Chondrocyte (in vitro differentiated cells): ENCODE results near the gene KAZN. TPM values are rescaled to one million over a fixed set of nuclear protein-coding genes. Genes with fewer than 3 reads are reported as not detected.
A peak's percentile ranks its signal among the peaks of the same experiment; 100 is the strongest.

Experiments used
- DNase-seq: peaks from one replicate; pipeline ENCODE4 v3.0.0; 2021; ENCODE audit warnings: mixed read lengths, low spot score
- H3K27ac Mint-ChIP-seq: one replicate; pipeline ENCODE4 v1.8.0; 2021; ENCODE audit warnings: mild to moderate bottlenecking, moderate library complexity, mixed read lengths; ENCODE audit not compliant: unreplicated experiment
- H3K27me3 Mint-ChIP-seq: 2 replicates; pipeline ENCODE4 v1.8.0; 2021; ENCODE audit warnings: low read depth, mixed read lengths
- H3K36me3 Mint-ChIP-seq: 2 replicates; pipeline ENCODE4 v1.8.0; 2021; ENCODE audit warnings: low read depth, mixed read lengths
- H3K4me1 Mint-ChIP-seq: 2 replicates; pipeline ENCODE4 v1.8.0; 2021; ENCODE audit warnings: low read depth, mild to moderate bottlenecking, mixed read lengths
- H3K4me3 Mint-ChIP-seq: one replicate; pipeline ENCODE4 v1.8.0; 2021; ENCODE audit warnings: mild to moderate bottlenecking, moderate library complexity, mixed read lengths; ENCODE audit not compliant: unreplicated experiment
- H3K9me3 Mint-ChIP-seq: 2 replicates; pipeline ENCODE4 v1.8.0; 2021; ENCODE audit warnings: low read depth, mixed read lengths
- total RNA-seq: library from RNA; stranded (reverse); gene quantifications from 3 replicates; pipeline ENCODE4 v1.2.1, GENCODE V29; 2021
- TF ChIP-seq, protein P1 (sequence below): fragments of 200-600 bp; sonication (generic); IDR thresholded peaks from 2 replicates; pipeline ENCODE4 v1.5.0; 2021; ENCODE audit warnings: antibody characterized with exemption, mild to moderate bottlenecking, moderate library complexity

The KAZN gene
- total RNA-seq, 1 donor from 2014 or later: 29.6 TPM

DNA sequence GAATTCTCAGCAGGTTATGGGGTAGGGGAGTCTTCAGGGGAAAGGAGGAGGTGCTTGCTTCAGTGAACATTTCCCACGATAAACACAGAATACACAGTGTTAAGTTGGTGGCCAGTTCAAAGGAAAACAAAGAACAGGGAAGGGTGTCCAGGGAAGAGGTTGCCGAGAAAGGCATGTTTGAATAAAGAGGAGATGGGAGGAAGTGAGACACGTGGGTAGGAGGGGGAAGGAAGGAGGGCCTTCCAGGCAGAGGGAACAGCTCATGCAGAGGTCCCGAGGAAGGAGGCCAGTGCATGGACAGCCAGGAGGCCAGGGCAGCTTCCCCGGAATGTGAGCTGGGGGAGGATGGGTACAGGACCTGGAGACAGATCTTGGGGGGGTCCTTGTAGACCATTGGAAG lies 424.7 kb downstream of the KAZN start:
- DNase-seq: no peak
- peaks cover 2% of the 10 kb centered on the region for H3K36me3 Mint-ChIP-seq
- H3K27ac Mint-ChIP-seq: peak overlapping the region; percentile 81
- H3K27me3 Mint-ChIP-seq: no peaks in the 10 kb centered on the region
- no peak overlapping the region for H3K4me3 Mint-ChIP-seq
- TF ChIP-seq, protein P1, sequence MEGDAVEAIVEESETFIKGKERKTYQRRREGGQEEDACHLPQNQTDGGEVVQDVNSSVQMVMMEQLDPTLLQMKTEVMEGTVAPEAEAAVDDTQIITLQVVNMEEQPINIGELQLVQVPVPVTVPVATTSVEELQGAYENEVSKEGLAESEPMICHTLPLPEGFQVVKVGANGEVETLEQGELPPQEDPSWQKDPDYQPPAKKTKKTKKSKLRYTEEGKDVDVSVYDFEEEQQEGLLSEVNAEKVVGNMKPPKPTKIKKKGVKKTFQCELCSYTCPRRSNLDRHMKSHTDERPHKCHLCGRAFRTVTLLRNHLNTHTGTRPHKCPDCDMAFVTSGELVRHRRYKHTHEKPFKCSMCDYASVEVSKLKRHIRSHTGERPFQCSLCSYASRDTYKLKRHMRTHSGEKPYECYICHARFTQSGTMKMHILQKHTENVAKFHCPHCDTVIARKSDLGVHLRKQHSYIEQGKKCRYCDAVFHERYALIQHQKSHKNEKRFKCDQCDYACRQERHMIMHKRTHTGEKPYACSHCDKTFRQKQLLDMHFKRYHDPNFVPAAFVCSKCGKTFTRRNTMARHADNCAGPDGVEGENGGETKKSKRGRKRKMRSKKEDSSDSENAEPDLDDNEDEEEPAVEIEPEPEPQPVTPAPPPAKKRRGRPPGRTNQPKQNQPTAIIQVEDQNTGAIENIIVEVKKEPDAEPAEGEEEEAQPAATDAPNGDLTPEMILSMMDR: no peak
- H3K9me3 Mint-ChIP-seq: no peaks in the 10 kb centered on the region
- H3K4me1 Mint-ChIP-seq: peaks cover 41% of the 10 kb centered on the region

DNA sequence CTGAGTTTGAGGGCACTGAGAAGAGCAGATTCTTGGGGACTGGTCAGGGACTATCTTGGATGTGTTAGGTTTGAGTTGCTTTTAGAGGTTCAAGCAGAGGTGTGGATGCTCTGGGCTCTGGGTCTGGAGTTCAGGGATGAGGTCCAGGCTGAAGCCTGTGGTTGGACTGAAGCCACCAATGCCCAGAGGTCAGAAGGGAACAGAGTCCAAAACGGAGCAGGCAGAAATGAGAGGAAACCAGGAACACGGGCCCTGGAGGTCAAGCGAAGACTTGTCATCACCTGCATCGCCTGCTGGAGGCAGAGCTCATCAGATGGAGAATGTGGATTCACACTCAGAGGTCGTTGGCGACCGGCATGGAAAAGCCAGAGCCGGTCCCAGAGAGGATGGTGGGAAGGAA lies 425.5 kb downstream of the KAZN start:
- Mint-ChIP-seq H3K36me3 (peaks cover 2% of the 10 kb centered on the region), H3K4me1 (peaks cover 49% of the 10 kb centered on the region), H3K9me3 (no peaks in the 10 kb centered on the region), H3K27me3 (no peaks in the 10 kb centered on the region), H3K27ac (peak overlapping the region; percentile 62), H3K4me3 (no peak overlapping the region)
- TF ChIP-seq, protein P1: no peak
- DNase-seq: no peak

DNA sequence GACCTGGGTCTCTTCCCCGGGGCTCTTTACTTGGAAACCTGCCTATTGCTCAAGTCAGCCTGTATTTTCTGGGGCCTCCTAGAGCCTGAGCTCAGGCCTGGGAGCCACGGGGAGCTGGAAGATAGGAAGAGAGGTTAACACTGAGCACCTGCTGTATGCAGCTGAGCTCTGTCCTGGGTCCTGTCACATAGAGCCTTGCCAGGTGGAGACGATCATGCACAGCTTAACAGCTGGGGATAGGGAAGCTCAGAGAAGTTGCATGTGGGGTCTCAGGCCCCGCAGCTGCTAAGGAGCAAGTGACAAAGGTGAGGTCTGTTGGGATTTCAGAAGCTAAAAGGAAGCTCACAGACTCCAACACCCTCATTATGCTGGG lies 427.6 kb downstream of the KAZN start:
- H3K4me3 Mint-ChIP-seq: no peak overlapping the region
- no peaks in the 10 kb centered on the region for H3K27me3 Mint-ChIP-seq
- H3K36me3 Mint-ChIP-seq: peaks cover 2% of the 10 kb centered on the region
- H3K9me3 Mint-ChIP-seq: no peaks in the 10 kb centered on the region
- no peak for DNase-seq
- TF ChIP-seq, protein P1: no peak
- peaks cover 52% of the 10 kb centered on the region for H3K4me1 Mint-ChIP-seq
- H3K27ac Mint-ChIP-seq: no peak overlapping the region

DNA sequence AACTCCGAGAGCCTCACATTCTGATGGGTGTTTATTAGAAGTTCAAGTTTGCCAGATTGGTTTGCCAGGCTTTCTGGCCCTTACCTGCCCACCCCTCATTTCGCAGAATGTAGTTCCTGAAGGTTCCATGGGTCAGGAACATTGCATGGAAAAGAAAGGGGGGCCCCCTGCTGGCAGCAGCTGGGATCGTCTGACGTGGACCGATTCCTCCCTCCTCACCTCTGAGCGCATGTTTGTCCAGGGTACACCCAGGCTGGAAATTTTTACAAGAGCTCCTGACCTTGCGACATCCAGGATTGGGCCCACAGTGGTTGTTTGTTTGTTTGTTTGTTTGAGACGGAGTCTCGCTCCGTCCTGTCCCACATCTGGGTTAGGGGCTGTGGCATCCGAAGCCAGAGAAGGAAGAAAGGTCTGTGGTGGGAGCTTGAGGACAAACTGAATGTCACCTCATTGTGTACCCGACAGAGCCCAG lies 429.1 kb downstream of the KAZN start:
- Mint-ChIP-seq H3K9me3 (no peaks in the 10 kb centered on the region), H3K27me3 (no peaks in the 10 kb centered on the region), H3K36me3 (peaks cover 2% of the 10 kb centered on the region), H3K4me1 (peaks cover 48% of the 10 kb centered on the region), H3K4me3 (no peak overlapping the region), H3K27ac (peak overlapping the region; percentile 87)
- TF ChIP-seq, protein P1: peak; percentile 99
- no peak for DNase-seq

DNA sequence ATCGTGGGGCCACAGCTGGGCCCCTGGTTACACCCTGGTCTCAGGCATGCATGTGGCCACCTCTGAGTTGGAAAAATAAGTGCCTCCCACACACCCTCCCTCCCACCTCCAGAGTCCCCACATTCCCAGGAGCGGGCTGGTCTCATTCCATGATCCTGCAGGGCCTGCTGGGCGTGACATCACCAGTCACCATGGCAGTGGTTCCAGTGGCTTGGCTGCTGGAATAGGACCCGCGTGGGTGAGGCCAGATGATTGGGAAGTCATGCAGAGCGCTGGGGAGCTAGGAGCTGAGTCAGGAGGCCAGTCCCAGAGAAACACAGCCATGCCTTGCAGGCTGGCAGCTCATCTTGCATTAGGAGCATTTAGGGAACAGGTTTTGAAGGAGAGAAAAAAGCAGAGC lies 429.6 kb downstream of the KAZN start:
- no peaks in the 10 kb centered on the region for H3K27me3 Mint-ChIP-seq
- no peaks in the 10 kb centered on the region for H3K9me3 Mint-ChIP-seq
- TF ChIP-seq, protein P1: no peak
- H3K36me3 Mint-ChIP-seq: peaks cover under 1% of the 10 kb centered on the region
- H3K4me3 Mint-ChIP-seq: no peak overlapping the region
- DNase-seq: no peak
- peak overlapping the region; percentile 87 for H3K27ac Mint-ChIP-seq
- peaks cover 45% of the 10 kb centered on the region for H3K4me1 Mint-ChIP-seq
